ENCODE results near the gene FHIP2A.

- TF ChIP-seq CTCF (IDR thresholded peaks at IDR 0.05; ENCODE audit: low read depth, low read length, poor library complexity, severe bottlenecking), result no peak
- no peak for TF ChIP-seq EZH2phosphoT487 (IDR thresholded peaks at IDR 0.05; ENCODE audit: borderline replicate concordance, low read length)
Measured at GRCh38 chr10:114777415-114777814, 44.2 kb upstream of the FHIP2A start.
